ENCODE results near the gene SPINT1. TPM values are rescaled to one million over a fixed set of nuclear protein-coding genes. Genes with fewer than 3 reads are reported as not detected.

Gene SPINT1
- total RNA-seq, 4 donors from 2014 or later: 285 to 729 (median 580) TPM

DNA sequence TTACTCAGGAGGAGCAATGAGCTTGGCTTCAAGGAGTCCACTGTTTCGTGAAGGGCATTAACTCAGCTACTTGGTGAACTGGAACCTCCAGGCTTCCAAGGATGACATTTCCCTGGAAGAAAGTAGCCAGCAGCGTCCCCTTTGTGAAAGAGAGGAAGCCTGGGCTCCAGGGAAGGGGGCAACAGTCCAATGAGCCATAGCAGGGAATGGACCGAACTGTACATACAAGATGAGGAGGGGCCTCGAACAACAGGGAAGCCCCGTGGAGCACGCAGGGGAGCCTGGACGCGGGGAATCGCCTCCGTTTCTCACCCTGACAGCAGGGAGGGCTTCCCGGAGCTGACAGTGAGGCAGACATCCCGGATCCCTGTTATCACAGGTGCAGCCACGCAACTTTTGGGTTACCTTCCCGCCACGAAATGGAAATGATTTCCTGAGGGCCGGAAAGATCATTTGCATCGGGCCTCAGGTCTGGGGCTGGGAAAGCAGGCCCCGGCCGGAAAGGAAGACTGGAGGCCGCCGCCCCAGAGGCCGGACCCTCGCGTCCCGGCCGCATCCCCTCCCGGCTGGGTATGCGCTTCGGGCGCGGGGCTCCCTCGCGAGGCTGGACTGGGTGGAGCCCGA, 475 bp upstream of the SPINT1 start:
- H3K4me1 ChIP-seq: peaks cover 0 to 42% (median 21%) of the 10 kb centered on the region in 4 donors
- 14 to 44% methylated on average over 7 to 28 of the region's 34 CpGs for WGBS, 2 donors (ENCODE audit: low coverage in 1 of 2)
- intact Hi-C loops (cut with DNase I; ENCODE audit: low total_unique reads): no loop called here

DNA sequence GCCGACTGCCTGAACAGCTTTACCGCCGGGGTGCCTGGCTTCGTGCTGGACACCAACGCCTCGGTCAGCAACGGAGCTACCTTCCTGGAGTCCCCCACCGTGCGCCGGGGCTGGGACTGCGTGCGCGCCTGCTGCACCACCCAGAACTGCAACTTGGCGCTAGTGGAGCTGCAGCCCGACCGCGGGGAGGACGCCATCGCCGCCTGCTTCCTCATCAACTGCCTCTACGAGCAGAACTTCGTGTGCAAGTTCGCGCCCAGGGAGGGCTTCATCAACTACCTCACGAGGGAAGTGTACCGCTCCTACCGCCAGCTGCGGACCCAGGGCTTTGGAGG, 815 bp downstream of the SPINT1 start:
- intact Hi-C loops (cut with DNase I; ENCODE audit: low total_unique reads) (no loop called here), in situ Hi-C loops (cut with MboI; ENCODE audit: low pct_ligation_motif_present in 1 of 4, low pct_unique_long_range_greater_than_20kb in 1 of 4, low sequenced_read_pairs in 3 of 4) (no loop called here)
- peaks cover 9% of the 10 kb centered on the region for H3K27me3 ChIP-seq
- 0 to 4% methylated on average over 3 to 28 of the region's 28 CpGs for WGBS, 2 donors (ENCODE audit: low coverage in 1 of 2)
- TF ChIP-seq, protein P1, sequence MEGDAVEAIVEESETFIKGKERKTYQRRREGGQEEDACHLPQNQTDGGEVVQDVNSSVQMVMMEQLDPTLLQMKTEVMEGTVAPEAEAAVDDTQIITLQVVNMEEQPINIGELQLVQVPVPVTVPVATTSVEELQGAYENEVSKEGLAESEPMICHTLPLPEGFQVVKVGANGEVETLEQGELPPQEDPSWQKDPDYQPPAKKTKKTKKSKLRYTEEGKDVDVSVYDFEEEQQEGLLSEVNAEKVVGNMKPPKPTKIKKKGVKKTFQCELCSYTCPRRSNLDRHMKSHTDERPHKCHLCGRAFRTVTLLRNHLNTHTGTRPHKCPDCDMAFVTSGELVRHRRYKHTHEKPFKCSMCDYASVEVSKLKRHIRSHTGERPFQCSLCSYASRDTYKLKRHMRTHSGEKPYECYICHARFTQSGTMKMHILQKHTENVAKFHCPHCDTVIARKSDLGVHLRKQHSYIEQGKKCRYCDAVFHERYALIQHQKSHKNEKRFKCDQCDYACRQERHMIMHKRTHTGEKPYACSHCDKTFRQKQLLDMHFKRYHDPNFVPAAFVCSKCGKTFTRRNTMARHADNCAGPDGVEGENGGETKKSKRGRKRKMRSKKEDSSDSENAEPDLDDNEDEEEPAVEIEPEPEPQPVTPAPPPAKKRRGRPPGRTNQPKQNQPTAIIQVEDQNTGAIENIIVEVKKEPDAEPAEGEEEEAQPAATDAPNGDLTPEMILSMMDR (IDR thresholded peaks at IDR 0.05): peak in 1 of 5 experiments; percentile 19
- no peak for TF ChIP-seq POLR2A (IDR thresholded peaks at IDR 0.05)
- H3K36me3 ChIP-seq: no peaks in the 10 kb centered on the region
- H3K27ac ChIP-seq: peak overlapping the region; percentile 85 to 94 (median 92)
- H3K4me1 ChIP-seq: peaks cover 0 to 48% (median 21%) of the 10 kb centered on the region in 4 donors
- H3K4me3 ChIP-seq: peak overlapping the region; percentile 46 to 73 (median 64)
- DNase-seq: peak; percentile 39
- H3K9me3 ChIP-seq: no peaks in the 10 kb centered on the region

More for the DNA sequence above, 475 bp upstream of the SPINT1 start:
- no peaks in the 10 kb centered on the region for H3K9me3 ChIP-seq
- H3K27me3 ChIP-seq: peaks cover 9% of the 10 kb centered on the region
- TF ChIP-seq, protein P1 (IDR thresholded peaks at IDR 0.05): no peak
- no peak for TF ChIP-seq EP300 (IDR thresholded peaks at IDR 0.05; ENCODE audit: low read depth)
- TF ChIP-seq POLR2A (IDR thresholded peaks at IDR 0.05): no peak
- no peak for TF ChIP-seq POLR2AphosphoS5 (IDR thresholded peaks at IDR 0.05)
- H3K27ac ChIP-seq: peak overlapping the region; percentile 85 to 94 (median 92)
- H3K4me3 ChIP-seq: peak overlapping the region; percentile 26 to 73 (median 64)
- DNase-seq: no peak
- in situ Hi-C loops (cut with MboI; ENCODE audit: low pct_ligation_motif_present in 1 of 4, low pct_unique_long_range_greater_than_20kb in 1 of 4, low sequenced_read_pairs in 3 of 4): no loop called here
- H3K36me3 ChIP-seq: no peaks in the 10 kb centered on the region

DNA sequence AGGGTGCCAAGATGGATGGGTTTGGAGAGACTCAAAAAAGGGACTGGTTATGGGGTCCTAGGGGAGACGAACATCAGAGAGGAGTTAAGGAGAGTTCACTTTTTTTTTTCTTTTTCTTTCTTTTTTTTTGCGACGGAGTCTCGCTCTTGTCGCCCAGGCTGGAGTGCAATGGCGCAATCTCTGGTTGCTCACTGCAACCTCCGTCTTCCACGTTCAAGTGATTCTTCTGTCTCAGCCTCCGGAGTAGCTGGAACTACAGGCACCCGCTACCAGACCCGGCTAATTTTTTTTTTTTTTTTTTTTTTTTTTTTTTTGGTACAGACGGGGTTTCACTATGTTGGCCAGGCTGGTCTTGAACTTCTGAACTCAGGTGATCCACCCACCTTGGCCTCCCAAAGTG, 1.2 kb downstream of the SPINT1 start:
- peak overlapping the region; percentile 85 to 94 (median 92) for H3K27ac ChIP-seq
- H3K9me3 ChIP-seq: no peaks in the 10 kb centered on the region
- DNase-seq: no peak
- in situ Hi-C loops (cut with MboI; ENCODE audit: low pct_ligation_motif_present in 1 of 4, low pct_unique_long_range_greater_than_20kb in 1 of 4, low sequenced_read_pairs in 3 of 4): no loop called here
- peak overlapping the region; percentile 46 to 73 (median 64) for H3K4me3 ChIP-seq
- peaks cover 0 to 51% (median 21%) of the 10 kb centered on the region in 4 donors for H3K4me1 ChIP-seq
- WGBS, 2 donors (ENCODE audit: low coverage in 1 of 2): 29 to 33% methylated on average over 6 to 11 of the region's 12 CpGs
- intact Hi-C loops (cut with DNase I; ENCODE audit: low total_unique reads): no loop called here
- H3K27me3 ChIP-seq: peaks cover 9% of the 10 kb centered on the region
- no peaks in the 10 kb centered on the region for H3K36me3 ChIP-seq
- TF ChIP-seq POLR2AphosphoS5 (IDR thresholded peaks at IDR 0.05) (no peak), EP300 (IDR thresholded peaks at IDR 0.05; ENCODE audit: low read depth) (no peak), POLR2A (IDR thresholded peaks at IDR 0.05) (no peak)
- TF ChIP-seq, protein P1 (IDR thresholded peaks at IDR 0.05): no peak

DNA sequence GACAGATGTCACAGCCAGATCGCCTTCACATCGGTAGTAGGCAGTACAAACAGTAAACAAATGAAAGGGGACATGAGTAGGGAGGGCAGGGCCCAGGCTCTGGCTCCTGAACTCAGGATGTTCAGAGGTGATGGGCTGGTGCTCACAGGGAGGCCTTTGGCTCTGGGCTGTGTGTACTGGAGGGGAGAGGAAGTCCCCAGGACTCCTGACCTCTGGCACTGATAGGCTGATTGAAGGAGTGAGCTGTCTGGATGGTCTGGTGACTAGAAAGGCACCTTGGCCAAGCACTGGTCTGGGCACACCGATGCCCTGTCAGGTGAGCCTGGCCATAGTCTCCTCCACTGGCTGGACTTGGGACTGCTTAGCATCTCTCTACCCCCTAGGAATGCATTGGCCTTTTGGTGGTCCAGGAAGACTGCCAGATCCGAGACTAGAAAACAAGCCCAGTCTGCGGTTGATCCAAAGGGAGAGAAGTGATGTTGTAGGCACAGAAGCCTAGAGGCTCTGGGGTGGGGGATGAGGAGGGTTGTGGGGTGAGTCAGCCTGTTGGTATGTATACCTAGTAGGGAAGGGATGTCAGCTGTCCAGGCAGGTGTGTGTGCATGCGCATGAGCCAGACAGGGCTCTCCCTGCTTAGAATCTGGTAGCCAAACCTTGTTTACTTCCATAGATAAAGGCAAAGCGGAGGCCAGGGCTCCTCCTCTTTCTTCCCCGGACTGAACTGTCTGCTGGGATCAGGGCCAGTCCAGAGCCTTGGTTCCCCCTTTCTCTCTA, 1.9 kb downstream of the SPINT1 start:
- Histone ChIP-seq H3K27ac (peak overlapping the region; percentile 85 to 94 (median 92)), H3K4me3 (peak overlapping the region in 3 of 4 donors; percentile 60 to 73 (median 69)), H3K27me3 (peaks cover 9% of the 10 kb centered on the region), H3K36me3 (no peaks in the 10 kb centered on the region), H3K9me3 (no peaks in the 10 kb centered on the region), H3K4me1 (peaks cover 0 to 57% (median 27%) of the 10 kb centered on the region in 4 donors)
- TF ChIP-seq EP300 (IDR thresholded peaks at IDR 0.05; ENCODE audit: low read depth) (no peak), POLR2AphosphoS5 (IDR thresholded peaks at IDR 0.05) (peak; percentile 68 to 92 (median 86)), POLR2A (IDR thresholded peaks at IDR 0.05) (peak; percentile 93)
- TF ChIP-seq, protein P1 (IDR thresholded peaks at IDR 0.05): no peak
- peak; percentile 87 for DNase-seq
- intact Hi-C loops (cut with DNase I; ENCODE audit: low total_unique reads) (no loop called here), in situ Hi-C loops (cut with MboI; ENCODE audit: low pct_ligation_motif_present in 1 of 4, low pct_unique_long_range_greater_than_20kb in 1 of 4, low sequenced_read_pairs in 3 of 4) (no loop called here)
- 35% methylated on average over 8 of the region's 8 CpGs; no CpG with 5 or more reads in 1 of the 2 donors for WGBS, 2 donors (ENCODE audit: low coverage in 1 of 2)

Measured in transverse colon (tissue), 4 donors.